Body of pancreas (tissue), 4 donors: ENCODE measurements around the gene ESCO1.

Experiments used
- CTCF ChIP-seq, 7 experiments: fragments of 450-650 bp in 4 of 7; fragments of 200-600 bp in 3 of 7; sonication (generic) in 3 of 7; IDR thresholded peaks; one replicate each; pipeline ENCODE4 v1.5.1; 2016 to 2019; ENCODE audit warnings: antibody characterized with exemption in 7 of 7
- POLR2A ChIP-seq, 3 donors: fragments of 450-650 bp; IDR thresholded peaks; one replicate each; pipeline ENCODE4 v1.6.1; 2016; ENCODE audit warnings: antibody characterized with exemption in 3 of 3, mild to moderate bottlenecking in 2 of 3

GRCh38 chr18:21479721-21480120, 120.8 kb downstream of the ESCO1 start:
- TF ChIP-seq POLR2A (IDR thresholded peaks at IDR 0.05), result no peak
- TF ChIP-seq CTCF (IDR thresholded peaks at IDR 0.05), result no peak
